GM23338 (cell line): ENCODE results near the gene MYH14. TPM values are rescaled to one million over a fixed set of nuclear protein-coding genes. Genes with fewer than 3 reads are reported as not detected.

Source experiments
- ATAC-seq: fragments of 200-7000 bp; cut with Tn5 transposase; 3 replicates; pipeline ENCODE4 v1.9.1; 2020
- DNase-seq: peaks from one replicate; pipeline ENCODE4 v3.0.0-alpha.2; 2015; ENCODE audit warnings: low spot score
- H2AFZ ChIP-seq: fragments of 200-600 bp; sonication (generic); 2 replicates; pipeline ENCODE4 v1.8.0; 2016; ENCODE audit warnings: antibody characterized with exemption, mild to moderate bottlenecking, moderate library complexity
- H3F3A ChIP-seq: fragments of 200-600 bp; sonication (generic); replicated peaks from 2 replicates; pipeline ENCODE4 v1.8.0; 2017; ENCODE audit warnings: antibody characterized with exemption, mixed run types, low read depth
- H3K27ac ChIP-seq: fragments of 200-600 bp; sonication (generic); 2 replicates; pipeline ENCODE4 v1.6.1; 2016; ENCODE audit warnings: low read depth
- H3K27me3 ChIP-seq: fragments of 200-600 bp; sonication (generic); 2 replicates; pipeline ENCODE4 v1.8.0; 2016; ENCODE audit warnings: mild to moderate bottlenecking, mixed run types, moderate library complexity; ENCODE audit not compliant: insufficient read depth
- H3K36me3 ChIP-seq: fragments of 200-600 bp; sonication (generic); 2 replicates; pipeline ENCODE4 v1.8.0; 2016; ENCODE audit warnings: mild to moderate bottlenecking; ENCODE audit not compliant: insufficient read depth
- H3K4me1 ChIP-seq: fragments of 200-600 bp; sonication (generic); 2 replicates; pipeline ENCODE4 v1.8.0; 2016; ENCODE audit warnings: mild to moderate bottlenecking, moderate library complexity; ENCODE audit not compliant: insufficient read depth
- H3K4me2 ChIP-seq: fragments of 200-600 bp; sonication (generic); 2 replicates; pipeline ENCODE4 v1.7.1; 2017; ENCODE audit warnings: mixed run types
- H3K4me3 ChIP-seq: fragments of 200-600 bp; sonication (generic); 2 replicates; pipeline ENCODE4 v1.6.1; 2016; ENCODE audit warnings: mixed run types
- H3K79me2 ChIP-seq: fragments of 200-600 bp; sonication (generic); replicated peaks from 2 replicates; pipeline ENCODE4 v1.8.0; 2017; ENCODE audit warnings: mild to moderate bottlenecking; ENCODE audit not compliant: insufficient read depth
- H3K9me2 ChIP-seq: fragments of 200-600 bp; sonication (generic); 2 replicates; pipeline ENCODE4 v1.8.0; 2017; ENCODE audit not compliant: insufficient read depth
- H4K20me1 ChIP-seq: fragments of 200-600 bp; sonication (generic); replicated peaks from 2 replicates; pipeline ENCODE4 v1.8.0; 2017; ENCODE audit warnings: mild to moderate bottlenecking; ENCODE audit not compliant: insufficient read depth
- H3K27ac Mint-ChIP-seq: 2 replicates; pipeline ENCODE4 v1.8.0; 2020; ENCODE audit warnings: inconsistent platforms, mild to moderate bottlenecking, moderate library complexity, mixed read lengths
- H3K27me3 Mint-ChIP-seq: 3 replicates; pipeline ENCODE4 v1.8.0; 2022; ENCODE audit warnings: low read depth, mild to moderate bottlenecking, moderate library complexity, mixed read lengths, inconsistent platforms; ENCODE audit not compliant: insufficient read depth, poor library complexity
- H3K36me3 Mint-ChIP-seq: 3 replicates; pipeline ENCODE4 v1.8.0; 2021; ENCODE audit warnings: low read depth, mild to moderate bottlenecking, inconsistent platforms, moderate library complexity, mixed read lengths
- H3K4me1 Mint-ChIP-seq: 3 replicates; pipeline ENCODE4 v1.8.0; 2020; ENCODE audit warnings: mild to moderate bottlenecking, inconsistent platforms, mixed read lengths
- H3K4me3 Mint-ChIP-seq: 3 replicates; pipeline ENCODE4 v1.8.0; 2021; ENCODE audit warnings: moderate library complexity, mild to moderate bottlenecking, inconsistent platforms, mixed read lengths
- H3K9me3 Mint-ChIP-seq: 3 replicates; pipeline ENCODE4 v1.8.0; 2020; ENCODE audit warnings: moderate library complexity, mild to moderate bottlenecking, inconsistent platforms, mixed read lengths
- EZH2 ChIP-seq: fragments of 200-600 bp; sonication (generic); IDR thresholded peaks from one replicate; pipeline ENCODE4 v1.8.0; 2017; ENCODE audit warnings: antibody characterized with exemption, mild to moderate bottlenecking, low read depth; ENCODE audit not compliant: unreplicated experiment
- EZH2phosphoT487 ChIP-seq: fragments of 200-600 bp; sonication (generic); IDR thresholded peaks from one replicate; pipeline ENCODE4 v1.8.1; 2018; ENCODE audit warnings: antibody characterized with exemption; ENCODE audit not compliant: unreplicated experiment
- JUNB ChIP-seq: IDR thresholded peaks from one replicate; pipeline ENCODE4 v1.6.1; 2016; ENCODE audit warnings: antibody characterized with exemption; ENCODE audit not compliant: unreplicated experiment
- NANOG ChIP-seq: IDR thresholded peaks from 2 replicates; pipeline ENCODE4 v1.6.1; 2016; ENCODE audit warnings: antibody characterized with exemption, borderline replicate concordance
- ZNF114 ChIP-seq: fragments of 250-450 bp; sonication (Bioruptor Pico); IDR thresholded peaks from 2 replicates; pipeline ENCODE4 v1.5.0; 2020; ENCODE audit warnings: mild to moderate bottlenecking, moderate library complexity
- polyA plus RNA-seq: library from polyadenylated mRNA; unstranded; fragments of >200 nt; fragmentation: Nextera tagmentation; extraction: Ambion mirVana; gene quantifications from 2 replicates; pipeline ENCODE4 v1.2.1, GENCODE V29; 2016
- total RNA-seq: library from RNA; depleted of rRNA; stranded (reverse); fragments of >200 nt; shearing (Covaris generic); gene quantifications from 2 replicates; pipeline ENCODE4 v1.2.3, GENCODE V29; 2014
- TF ChIP-seq, protein P1 (sequence below): fragments of 250-450 bp; sonication (Bioruptor Pico); IDR thresholded peaks from 2 replicates; pipeline ENCODE4 v1.5.0; 2020; ENCODE audit warnings: mild to moderate bottlenecking, moderate library complexity
- TF ChIP-seq, protein P2 (sequence below): IDR thresholded peaks from one replicate; pipeline ENCODE4 v1.6.1; 2018; ENCODE audit warnings: antibody characterized with exemption; ENCODE audit not compliant: unreplicated experiment

Gene MYH14
- total and polyA plus RNA-seq, 2 experiments from 2014 or later, result 25.5 to 27.5 TPM

DNA sequence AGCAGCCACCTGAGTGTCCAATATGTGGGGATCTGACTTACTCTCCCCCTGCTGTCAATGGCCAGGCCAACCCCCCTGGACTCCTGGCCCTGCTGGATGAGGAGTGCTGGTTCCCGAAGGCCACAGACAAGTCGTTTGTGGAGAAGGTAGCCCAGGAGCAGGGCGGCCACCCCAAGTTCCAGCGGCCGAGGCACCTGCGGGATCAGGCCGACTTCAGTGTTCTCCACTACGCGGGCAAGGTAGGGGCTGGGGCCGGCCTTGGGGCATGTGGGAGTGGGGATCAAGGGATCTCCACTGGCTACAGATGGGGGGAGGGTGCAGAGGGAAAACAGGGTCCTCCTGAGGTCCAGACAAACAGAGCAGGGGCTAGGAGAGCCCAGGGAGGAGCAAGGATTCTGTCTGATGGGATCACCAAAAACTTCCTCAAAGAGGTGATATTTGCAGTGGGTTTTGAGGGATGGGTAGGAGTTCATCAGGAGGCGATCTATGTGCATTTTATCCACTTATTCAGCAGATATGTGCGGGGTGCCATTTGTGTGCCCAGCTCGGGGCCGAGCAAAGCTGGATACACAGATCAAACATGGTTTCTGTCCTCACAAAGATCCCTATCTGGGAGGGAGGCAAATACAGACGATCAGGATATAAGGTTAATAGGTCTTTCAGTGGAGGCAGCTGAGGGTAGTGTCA, 47.2 kb downstream of the MYH14 start:
- Histone ChIP-seq H3K27me3 (no peaks in the 10 kb centered on the region), H4K20me1 (no peaks in the 10 kb centered on the region), H3K4me3 (no peak overlapping the region), H3K36me3 (peaks cover 10% of the 10 kb centered on the region), H2AFZ (no peak overlapping the region), H3K27ac (no peak overlapping the region), H3K79me2 (no peaks in the 10 kb centered on the region), H3K9me2 (no peaks in the 10 kb centered on the region), H3F3A (0 out of 2 replicates have a peak, but pooled peaks cover under 1% of the 10 kb centered on the region), H3K4me1 (peaks cover 7% of the 10 kb centered on the region), H3K4me2 (no peak overlapping the region)
- peaks cover 10% of the 10 kb centered on the region for H3K27me3 Mint-ChIP-seq
- H3K9me3 Mint-ChIP-seq, result peaks cover 97% of the 10 kb centered on the region
- H3K4me3 Mint-ChIP-seq, result no peak overlapping the region
- DNase-seq (no peak), ATAC-seq (no peak)
- H3K27ac Mint-ChIP-seq, result no peak overlapping the region
- no peaks in the 10 kb centered on the region for H3K4me1 Mint-ChIP-seq
- H3K36me3 Mint-ChIP-seq, result peaks cover 58% of the 10 kb centered on the region
- TF ChIP-seq JUNB (no peak), NANOG (no peak), EZH2phosphoT487 (no peak), ZNF114 (no peak), EZH2 (no peak)
- TF ChIP-seq, protein P1, sequence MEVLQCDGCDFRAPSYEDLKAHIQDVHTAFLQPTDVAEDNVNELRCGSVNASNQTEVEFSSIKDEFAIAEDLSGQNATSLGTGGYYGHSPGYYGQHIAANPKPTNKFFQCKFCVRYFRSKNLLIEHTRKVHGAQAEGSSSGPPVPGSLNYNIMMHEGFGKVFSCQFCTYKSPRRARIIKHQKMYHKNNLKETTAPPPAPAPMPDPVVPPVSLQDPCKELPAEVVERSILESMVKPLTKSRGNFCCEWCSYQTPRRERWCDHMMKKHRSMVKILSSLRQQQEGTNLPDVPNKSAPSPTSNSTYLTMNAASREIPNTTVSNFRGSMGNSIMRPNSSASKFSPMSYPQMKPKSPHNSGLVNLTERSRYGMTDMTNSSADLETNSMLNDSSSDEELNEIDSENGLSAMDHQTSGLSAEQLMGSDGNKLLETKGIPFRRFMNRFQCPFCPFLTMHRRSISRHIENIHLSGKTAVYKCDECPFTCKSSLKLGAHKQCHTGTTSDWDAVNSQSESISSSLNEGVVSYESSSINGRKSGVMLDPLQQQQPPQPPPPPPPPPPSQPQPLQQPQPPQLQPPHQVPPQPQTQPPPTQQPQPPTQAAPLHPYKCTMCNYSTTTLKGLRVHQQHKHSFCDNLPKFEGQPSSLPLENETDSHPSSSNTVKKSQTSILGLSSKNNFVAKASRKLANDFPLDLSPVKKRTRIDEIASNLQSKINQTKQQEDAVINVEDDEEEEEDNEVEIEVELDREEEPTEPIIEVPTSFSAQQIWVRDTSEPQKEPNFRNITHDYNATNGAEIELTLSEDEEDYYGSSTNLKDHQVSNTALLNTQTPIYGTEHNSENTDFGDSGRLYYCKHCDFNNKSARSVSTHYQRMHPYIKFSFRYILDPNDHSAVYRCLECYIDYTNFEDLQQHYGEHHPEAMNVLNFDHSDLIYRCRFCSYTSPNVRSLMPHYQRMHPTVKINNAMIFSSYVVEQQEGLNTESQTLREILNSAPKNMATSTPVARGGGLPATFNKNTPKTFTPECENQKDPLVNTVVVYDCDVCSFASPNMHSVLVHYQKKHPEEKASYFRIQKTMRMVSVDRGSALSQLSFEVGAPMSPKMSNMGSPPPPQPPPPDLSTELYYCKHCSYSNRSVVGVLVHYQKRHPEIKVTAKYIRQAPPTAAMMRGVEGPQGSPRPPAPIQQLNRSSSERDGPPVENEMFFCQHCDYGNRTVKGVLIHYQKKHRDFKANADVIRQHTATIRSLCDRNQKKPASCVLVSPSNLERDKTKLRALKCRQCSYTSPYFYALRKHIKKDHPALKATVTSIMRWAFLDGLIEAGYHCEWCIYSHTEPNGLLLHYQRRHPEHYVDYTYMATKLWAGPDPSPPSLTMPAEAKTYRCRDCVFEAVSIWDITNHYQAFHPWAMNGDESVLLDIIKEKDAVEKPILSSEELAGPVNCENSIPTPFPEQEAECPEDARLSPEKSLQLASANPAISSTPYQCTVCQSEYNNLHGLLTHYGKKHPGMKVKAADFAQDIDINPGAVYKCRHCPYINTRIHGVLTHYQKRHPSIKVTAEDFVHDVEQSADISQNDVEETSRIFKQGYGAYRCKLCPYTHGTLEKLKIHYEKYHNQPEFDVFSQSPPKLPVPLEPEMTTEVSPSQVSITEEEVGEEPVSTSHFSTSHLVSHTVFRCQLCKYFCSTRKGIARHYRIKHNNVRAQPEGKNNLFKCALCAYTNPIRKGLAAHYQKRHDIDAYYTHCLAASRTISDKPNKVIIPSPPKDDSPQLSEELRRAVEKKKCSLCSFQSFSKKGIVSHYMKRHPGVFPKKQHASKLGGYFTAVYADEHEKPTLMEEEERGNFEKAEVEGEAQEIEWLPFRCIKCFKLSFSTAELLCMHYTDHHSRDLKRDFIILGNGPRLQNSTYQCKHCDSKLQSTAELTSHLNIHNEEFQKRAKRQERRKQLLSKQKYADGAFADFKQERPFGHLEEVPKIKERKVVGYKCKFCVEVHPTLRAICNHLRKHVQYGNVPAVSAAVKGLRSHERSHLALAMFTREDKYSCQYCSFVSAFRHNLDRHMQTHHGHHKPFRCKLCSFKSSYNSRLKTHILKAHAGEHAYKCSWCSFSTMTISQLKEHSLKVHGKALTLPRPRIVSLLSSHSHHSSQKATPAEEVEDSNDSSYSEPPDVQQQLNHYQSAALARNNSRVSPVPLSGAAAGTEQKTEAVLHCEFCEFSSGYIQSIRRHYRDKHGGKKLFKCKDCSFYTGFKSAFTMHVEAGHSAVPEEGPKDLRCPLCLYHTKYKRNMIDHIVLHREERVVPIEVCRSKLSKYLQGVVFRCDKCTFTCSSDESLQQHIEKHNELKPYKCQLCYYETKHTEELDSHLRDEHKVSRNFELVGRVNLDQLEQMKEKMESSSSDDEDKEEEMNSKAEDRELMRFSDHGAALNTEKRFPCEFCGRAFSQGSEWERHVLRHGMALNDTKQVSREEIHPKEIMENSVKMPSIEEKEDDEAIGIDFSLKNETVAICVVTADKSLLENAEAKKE, result no peak
- TF ChIP-seq, protein P2, sequence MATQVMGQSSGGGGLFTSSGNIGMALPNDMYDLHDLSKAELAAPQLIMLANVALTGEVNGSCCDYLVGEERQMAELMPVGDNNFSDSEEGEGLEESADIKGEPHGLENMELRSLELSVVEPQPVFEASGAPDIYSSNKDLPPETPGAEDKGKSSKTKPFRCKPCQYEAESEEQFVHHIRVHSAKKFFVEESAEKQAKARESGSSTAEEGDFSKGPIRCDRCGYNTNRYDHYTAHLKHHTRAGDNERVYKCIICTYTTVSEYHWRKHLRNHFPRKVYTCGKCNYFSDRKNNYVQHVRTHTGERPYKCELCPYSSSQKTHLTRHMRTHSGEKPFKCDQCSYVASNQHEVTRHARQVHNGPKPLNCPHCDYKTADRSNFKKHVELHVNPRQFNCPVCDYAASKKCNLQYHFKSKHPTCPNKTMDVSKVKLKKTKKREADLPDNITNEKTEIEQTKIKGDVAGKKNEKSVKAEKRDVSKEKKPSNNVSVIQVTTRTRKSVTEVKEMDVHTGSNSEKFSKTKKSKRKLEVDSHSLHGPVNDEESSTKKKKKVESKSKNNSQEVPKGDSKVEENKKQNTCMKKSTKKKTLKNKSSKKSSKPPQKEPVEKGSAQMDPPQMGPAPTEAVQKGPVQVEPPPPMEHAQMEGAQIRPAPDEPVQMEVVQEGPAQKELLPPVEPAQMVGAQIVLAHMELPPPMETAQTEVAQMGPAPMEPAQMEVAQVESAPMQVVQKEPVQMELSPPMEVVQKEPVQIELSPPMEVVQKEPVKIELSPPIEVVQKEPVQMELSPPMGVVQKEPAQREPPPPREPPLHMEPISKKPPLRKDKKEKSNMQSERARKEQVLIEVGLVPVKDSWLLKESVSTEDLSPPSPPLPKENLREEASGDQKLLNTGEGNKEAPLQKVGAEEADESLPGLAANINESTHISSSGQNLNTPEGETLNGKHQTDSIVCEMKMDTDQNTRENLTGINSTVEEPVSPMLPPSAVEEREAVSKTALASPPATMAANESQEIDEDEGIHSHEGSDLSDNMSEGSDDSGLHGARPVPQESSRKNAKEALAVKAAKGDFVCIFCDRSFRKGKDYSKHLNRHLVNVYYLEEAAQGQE, result no peak
